IMR-90 (cell line): ENCODE results near the gene FRAS1. TPM values are rescaled to one million over a fixed set of nuclear protein-coding genes. Genes with fewer than 3 reads are reported as not detected.

ENCODE experiments used
- ATAC-seq: fragments of 200-7000 bp; cut with Tn5 transposase; 2 replicates; pipeline ENCODE4 v1.9.1; 2020; ENCODE audit warnings: low read depth, mild to moderate bottlenecking, moderate library complexity
- BruUV-seq: library from RNA; stranded (reverse); fragments of 400-500 nt; replicated peaks from 2 replicates; lab custom pipeline; 2021; lab: Mats Ljungman, UMichigan
- CTCF ChIA-PET: fragments of 300-600 bp; formaldehyde crosslinking; extraction: SDS; loops from one replicate; lab custom pipeline; 2021; ENCODE audit warnings: antibody characterized with exemption; lab: Yijun Ruan, JAX
- POLR2A ChIA-PET: fragments of 300-600 bp; sonication (Branson Sonifier 250); formaldehyde crosslinking; loops from one replicate; lab custom pipeline; 2022; ENCODE audit warnings: antibody characterized with exemption; ENCODE audit not compliant: unreplicated experiment; lab: Charles Lee
- DNase-seq: peaks from one replicate; pipeline ENCODE4 v3.0.0; 2013
- H2AFZ ChIP-seq: replicated peaks from 2 replicates; pipeline ENCODE3; 2013; ENCODE audit warnings: low read length, mild to moderate bottlenecking; ENCODE audit not compliant: poor library complexity
- H2AK5ac ChIP-seq: 2 replicates; pipeline ENCODE4 v1.6.1; 2013; ENCODE audit warnings: low read depth, low read length, inconsistent platforms
- H2AK9ac ChIP-seq: replicated peaks from 2 replicates; pipeline ENCODE3; 2013; ENCODE audit warnings: mild to moderate bottlenecking, low read depth, low read length, moderate library complexity; ENCODE audit not compliant: poor library complexity
- H2BK120ac ChIP-seq: 2 replicates; pipeline ENCODE4 v1.6.1; 2013; ENCODE audit warnings: low read depth, low read length, inconsistent platforms
- H2BK15ac ChIP-seq: 3 replicates; pipeline ENCODE4 v1.6.1; 2013; ENCODE audit warnings: low read depth, low read length, inconsistent platforms
- H2BK20ac ChIP-seq: 2 replicates; pipeline ENCODE4 v1.6.1; 2013; ENCODE audit warnings: low read depth, mild to moderate bottlenecking, inconsistent platforms, low read length, moderate library complexity
- H2BK5ac ChIP-seq: 2 replicates; pipeline ENCODE4 v1.6.1; 2013; ENCODE audit warnings: mild to moderate bottlenecking, low read depth, low read length, inconsistent platforms; ENCODE audit not compliant: poor library complexity, severe bottlenecking
- H3K14ac ChIP-seq: replicated peaks from 2 replicates; pipeline ENCODE4 v1.6.1; 2013; ENCODE audit warnings: low read depth, low read length, inconsistent platforms
- H3K18ac ChIP-seq: 2 replicates; pipeline ENCODE4 v1.6.1; 2013; ENCODE audit warnings: low read depth, low read length, control low read depth
- H3K23ac ChIP-seq: 2 replicates; pipeline ENCODE4 v1.6.1; 2013; ENCODE audit warnings: low read depth, low read length, inconsistent platforms
- H3K27ac ChIP-seq: 2 replicates; pipeline ENCODE4 v1.5.1; 2013; ENCODE audit warnings: mild to moderate bottlenecking, control low read depth, low read length; ENCODE audit not compliant: insufficient read depth
- H3K27me3 ChIP-seq: 2 replicates; pipeline ENCODE4 v1.6.1; 2013; ENCODE audit warnings: low read length; ENCODE audit not compliant: control insufficient read depth, insufficient read depth
- H3K36me3 ChIP-seq: 2 replicates; pipeline ENCODE4 v1.6.1; 2013; ENCODE audit warnings: low read length, mixed read lengths; ENCODE audit not compliant: control insufficient read depth, insufficient read depth
- H3K4ac ChIP-seq: 2 replicates; pipeline ENCODE4 v1.6.1; 2013; ENCODE audit warnings: low read depth, low read length, inconsistent platforms
- H3K4me1 ChIP-seq: 2 replicates; pipeline ENCODE4 v1.6.1; 2013; ENCODE audit warnings: low read length, mixed read lengths; ENCODE audit not compliant: control insufficient read depth, insufficient read depth
- H3K4me2 ChIP-seq: 2 replicates; pipeline ENCODE4 v1.6.1; 2013; ENCODE audit warnings: low read depth, mild to moderate bottlenecking, control low read depth, low read length, moderate library complexity
- H3K4me3 ChIP-seq: 2 replicates; pipeline ENCODE4 v1.5.1; 2013; ENCODE audit warnings: low read depth, mild to moderate bottlenecking, control low read depth, low read length, moderate library complexity; ENCODE audit not compliant: insufficient read depth
- H3K56ac ChIP-seq: 2 replicates; pipeline ENCODE4 v1.6.1; 2013; ENCODE audit warnings: low read length, inconsistent platforms; ENCODE audit not compliant: insufficient read depth; ENCODE audit errors: extremely low read depth
- H3K79me1 ChIP-seq, 2 experiments: 2 replicates each; pipeline ENCODE4 v1.6.1; 2013; ENCODE audit warnings: low read length in 2 of 2, inconsistent platforms in 1 of 2, low read depth in 1 of 2
- H3K9ac ChIP-seq: 2 replicates; pipeline ENCODE4 v1.6.1; 2013; ENCODE audit warnings: low read depth, low read length, control low read depth
- H3K9me1 ChIP-seq: 2 replicates; pipeline ENCODE4 v1.6.1; 2013; ENCODE audit warnings: low read length, inconsistent platforms; ENCODE audit not compliant: insufficient read depth
- H3K9me3 ChIP-seq: 2 replicates; pipeline ENCODE4 v1.6.1; 2013; ENCODE audit warnings: low read length; ENCODE audit not compliant: control insufficient read depth, insufficient read depth
- H4K20me1 ChIP-seq: 2 replicates; pipeline ENCODE4 v1.6.1; 2013; ENCODE audit warnings: low read length, inconsistent platforms; ENCODE audit not compliant: insufficient read depth
- H4K5ac ChIP-seq: 2 replicates; pipeline ENCODE4 v1.6.1; 2013; ENCODE audit warnings: mild to moderate bottlenecking, low read depth, low read length, control low read depth
- H4K8ac ChIP-seq, 2 experiments: 2 replicates each; pipeline ENCODE4 v1.6.1; 2013; ENCODE audit warnings: low read depth in 2 of 2, low read length in 2 of 2, control low read depth in 1 of 2, inconsistent platforms in 1 of 2
- H4K91ac ChIP-seq: 2 replicates; pipeline ENCODE4 v1.6.1; 2013; ENCODE audit warnings: low read depth, low read length, inconsistent platforms; ENCODE audit not compliant: insufficient read depth
- BHLHE40 ChIP-seq: fragments of 150-350 bp; IDR thresholded peaks from 2 replicates; pipeline ENCODE4 v1.6.1; 2016; ENCODE audit warnings: mild to moderate bottlenecking, low read depth, low read length
- CHD1 ChIP-seq: IDR thresholded peaks from 2 replicates; pipeline ENCODE4 v1.6.1; 2012; ENCODE audit warnings: low read depth, low read length, improper control_type of control experiment
- ELK1 ChIP-seq: fragments of 150-350 bp; IDR thresholded peaks from 2 replicates; pipeline ENCODE4 v1.6.1; 2016; ENCODE audit warnings: low read depth, mild to moderate bottlenecking, low read length, moderate library complexity, borderline replicate concordance
- FOS ChIP-seq: fragments of 150-350 bp; IDR thresholded peaks from 2 replicates; pipeline ENCODE4 v1.6.1; 2016; ENCODE audit warnings: low read depth, low read length
- MAFK ChIP-seq: IDR thresholded peaks from 2 replicates; pipeline ENCODE4 v1.6.1; 2012; ENCODE audit warnings: low read depth, low read length, improper control_type of control experiment
- MAZ ChIP-seq: IDR thresholded peaks from 2 replicates; pipeline ENCODE4 v1.6.1; 2012; ENCODE audit warnings: low read depth, mild to moderate bottlenecking, low read length, improper control_type of control experiment, moderate library complexity, borderline replicate concordance
- MXI1 ChIP-seq: IDR thresholded peaks from 2 replicates; pipeline ENCODE4 v1.6.1; 2012; ENCODE audit warnings: low read depth, mild to moderate bottlenecking, low read length, moderate library complexity, borderline replicate concordance
- NFE2L2 ChIP-seq: fragments of 150-350 bp; IDR thresholded peaks from 2 replicates; pipeline ENCODE4 v1.6.1; 2016; ENCODE audit warnings: low read depth, mild to moderate bottlenecking, low read length
- POLR2A ChIP-seq: IDR thresholded peaks from 2 replicates; pipeline ENCODE4 v1.6.1; 2012; ENCODE audit warnings: mild to moderate bottlenecking, low read depth, low read length
- RAD21 ChIP-seq: IDR thresholded peaks from 2 replicates; pipeline ENCODE4 v1.6.1; 2012; ENCODE audit warnings: low read length, improper control_type of control experiment
- RCOR1 ChIP-seq: IDR thresholded peaks from 2 replicates; pipeline ENCODE4 v1.6.1; 2012; ENCODE audit warnings: mild to moderate bottlenecking, low read length, improper control_type of control experiment; ENCODE audit not compliant: insufficient replicate concordance
- RFX5 ChIP-seq: IDR thresholded peaks from 2 replicates; pipeline ENCODE4 v1.8.0; 2012; ENCODE audit warnings: low read depth, mild to moderate bottlenecking, low read length, moderate library complexity
- SMC3 ChIP-seq: fragments of 150-350 bp; IDR thresholded peaks from 2 replicates; pipeline ENCODE4 v1.6.1; 2016; ENCODE audit warnings: low read depth, mild to moderate bottlenecking, antibody characterized with exemption, low read length, moderate library complexity
- dilution Hi-C: fragments of 300-500 bp; cut with HindIII; formaldehyde crosslinking; loops from one replicate; pipeline ENCODE4 v1.14.3; 2018; ENCODE audit warnings: low sequenced_read_pairs; ENCODE audit not compliant: unreplicated experiment
- in situ Hi-C: fragments of 300-500 bp; cut with MboI; formaldehyde crosslinking; loops from 3 replicates; pipeline ENCODE4 v1.14.3; 2019; ENCODE audit warnings: low sequenced_read_pairs, inconsistent platforms, mixed read lengths
- intact Hi-C: fragments of 100-400 bp; cut with micrococcal nuclease; formaldehyde crosslinking; loops from 2 replicates; pipeline ENCODE4 v1.10.0; 2022
- polyA plus RNA-seq, 3 experiments: library from polyadenylated mRNA; depleted of rRNA; stranded (reverse); fragments of >200 nt; gene quantifications; 2 replicates each; pipeline ENCODE4 v1.2.3, GENCODE V29; 2012; ENCODE audit warnings: low replicate concordance in 1 of 3
- total RNA-seq: library from RNA; depleted of rRNA; stranded (reverse); fragments of >200 nt; gene quantifications from 2 replicates; pipeline ENCODE4 v1.2.3, GENCODE V29; 2012
- TF ChIP-seq, protein P1 (sequence below): fragments of 150-350 bp; IDR thresholded peaks from 2 replicates; pipeline ENCODE4 v1.6.1; 2017; ENCODE audit warnings: mild to moderate bottlenecking, antibody characterized with exemption, low read length, low read depth

The FRAS1 gene
- total and polyA plus RNA-seq, 2 of the 4 experiments (the other 2 are of a cell fraction) = under 0.01 to 0.03 TPM

- H2AFZ ChIP-seq = no peak overlapping the region
- CTCF ChIA-PET = no interaction called here
Observed at GRCh38 chr4:78100060-78100459, 42.9 kb downstream of the FRAS1 start.

More at GRCh38 chr4:78100060-78100459, 42.9 kb downstream of the FRAS1 start:
- H2BK120ac ChIP-seq = no peak overlapping the region
- DNase-seq = no peak
- intact Hi-C loops = no loop called here
- no peak overlapping the region for H2BK5ac ChIP-seq
- no peaks in the 10 kb centered on the region for H4K20me1 ChIP-seq
- no peak overlapping the region for H2BK15ac ChIP-seq
- no peak overlapping the region for H4K5ac ChIP-seq
- no peaks in the 10 kb centered on the region for H3K9me1 ChIP-seq
- H3K27ac ChIP-seq = no peak overlapping the region
- H3K36me3 ChIP-seq = no peaks in the 10 kb centered on the region
- H2BK20ac ChIP-seq = no peak overlapping the region
- H3K4me1 ChIP-seq = no peaks in the 10 kb centered on the region
- H3K4me2 ChIP-seq = no peak overlapping the region
- no TSS peak for BruUV-seq
- no peak overlapping the region for H2AK5ac ChIP-seq
- in situ Hi-C loops = no loop called here
- no peak overlapping the region for H3K56ac ChIP-seq
- POLR2A ChIA-PET = no interaction called here
- no peak overlapping the region for H2AK9ac ChIP-seq
- dilution Hi-C loops = no loop called here
- no peak overlapping the region for H3K14ac ChIP-seq
- no peaks in the 10 kb centered on the region; the same call in 1 of the 2 replicates for H3K27me3 ChIP-seq
- no peak overlapping the region for H3K9ac ChIP-seq
- no peak overlapping the region for H3K18ac ChIP-seq
- no peak overlapping the region for H3K4me3 ChIP-seq
- no peak overlapping the region for H4K91ac ChIP-seq
- no peak for ATAC-seq
- no peak overlapping the region for H3K4ac ChIP-seq
- TF ChIP-seq RAD21 = no peak
- TF ChIP-seq MAZ = no peak
- no peak for TF ChIP-seq MAFK
- TF ChIP-seq ELK1 = no peak
- TF ChIP-seq, protein P1, sequence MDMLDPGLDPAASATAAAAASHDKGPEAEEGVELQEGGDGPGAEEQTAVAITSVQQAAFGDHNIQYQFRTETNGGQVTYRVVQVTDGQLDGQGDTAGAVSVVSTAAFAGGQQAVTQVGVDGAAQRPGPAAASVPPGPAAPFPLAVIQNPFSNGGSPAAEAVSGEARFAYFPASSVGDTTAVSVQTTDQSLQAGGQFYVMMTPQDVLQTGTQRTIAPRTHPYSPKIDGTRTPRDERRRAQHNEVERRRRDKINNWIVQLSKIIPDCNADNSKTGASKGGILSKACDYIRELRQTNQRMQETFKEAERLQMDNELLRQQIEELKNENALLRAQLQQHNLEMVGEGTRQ = no peak
- TF ChIP-seq POLR2A = no peak
- TF ChIP-seq RFX5 = no peak
- TF ChIP-seq RCOR1 = no peak
- TF ChIP-seq BHLHE40 = no peak
- TF ChIP-seq FOS = no peak
- TF ChIP-seq NFE2L2 = no peak
- no peak for TF ChIP-seq MXI1
- no peak for TF ChIP-seq SMC3
- TF ChIP-seq CHD1 = no peak
- H4K8ac ChIP-seq = no peak overlapping the region
- no peaks in the 10 kb centered on the region for H3K79me1 ChIP-seq
- no peak overlapping the region for H3K23ac ChIP-seq
- H3K9me3 ChIP-seq = no peaks in the 10 kb centered on the region
